HL-60 (cell line): ENCODE data around the gene EVPL.

Experiments used
- DNase-seq, 2 experiments: peaks; one replicate each; pipeline ENCODE4 v3.0.0-alpha.2; 2010 to 2020; ENCODE audit warnings: low read depth in 1 of 2, low spot score in 1 of 2
- H3K27ac ChIP-seq: fragments of 250-450 bp; sonication (Bioruptor Pico); replicated peaks from 2 replicates; pipeline ENCODE4 v1.5.1; 2020; ENCODE audit warnings: mild to moderate bottlenecking, moderate library complexity
- H3K27me3 ChIP-seq: fragments of 250-450 bp; sonication (Bioruptor Pico); 2 replicates; pipeline ENCODE4 v1.5.1; 2021; ENCODE audit warnings: mild to moderate bottlenecking, moderate library complexity; ENCODE audit not compliant: insufficient read depth, poor library complexity, severe bottlenecking
- H3K4me3 ChIP-seq: replicated peaks from 2 replicates; pipeline ENCODE4 v1.5.1; 2011; ENCODE audit warnings: mild to moderate bottlenecking, control low read depth, low read length; ENCODE audit not compliant: insufficient read depth
- CTCF ChIP-seq: IDR thresholded peaks from one replicate; pipeline ENCODE4 v1.5.1; 2011; ENCODE audit warnings: low read length, control low read depth, inconsistent platforms; ENCODE audit not compliant: insufficient read depth
- GABPA ChIP-seq: IDR thresholded peaks from 2 replicates; pipeline ENCODE4 v1.6.1; 2012; ENCODE audit warnings: low read depth
- POLR2AphosphoS5 ChIP-seq: IDR thresholded peaks from 2 replicates; pipeline ENCODE4 v1.6.1; 2012; ENCODE audit warnings: low read depth
- REST ChIP-seq: IDR thresholded peaks from 2 replicates; pipeline ENCODE4 v1.6.1; 2012; ENCODE audit warnings: low read depth; ENCODE audit not compliant: insufficient replicate concordance
- SPI1 ChIP-seq: IDR thresholded peaks from 2 replicates; pipeline ENCODE4 v1.6.1; 2012; ENCODE audit warnings: low read depth, mild to moderate bottlenecking, borderline replicate concordance

The EVPL gene

GRCh38 chr17:75959051-75959838 is 67.9 kb downstream of the EVPL start:
- TF ChIP-seq CTCF (no peak), POLR2AphosphoS5 (no peak), SPI1 (no peak), REST (no peak), GABPA (no peak)
- DNase-seq, result no peak
- H3K27me3 ChIP-seq, result no peaks in the 10 kb centered on the region
- H3K27ac ChIP-seq, result no peak overlapping the region
- H3K4me3 ChIP-seq, result no peak overlapping the region
